ENCODE data around the gene DNTT. TPM values are rescaled to one million over a fixed set of nuclear protein-coding genes. Genes with fewer than 3 reads are reported as not detected.

The DNTT gene
- total and polyA plus RNA-seq, 2 experiments from 2014 or later, result not detected

DNA sequence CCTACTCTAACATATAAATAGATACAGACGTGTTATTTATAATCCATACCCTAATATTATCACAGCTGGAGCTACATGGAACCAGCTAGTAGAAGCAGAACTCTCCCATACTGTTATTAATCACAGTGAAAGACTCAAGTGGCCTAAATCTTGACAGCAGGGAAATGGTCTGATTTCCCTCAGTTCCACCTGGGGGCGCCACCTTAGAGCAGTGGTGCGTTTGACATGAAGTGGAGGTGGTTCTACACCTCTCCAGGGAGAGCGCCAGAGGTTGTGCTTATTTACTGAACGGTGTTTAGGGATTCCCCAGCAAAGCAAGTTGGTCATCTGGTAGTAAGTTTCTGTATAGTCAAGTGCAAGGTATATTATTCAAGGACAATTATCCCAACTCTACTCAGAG, 17.6 kb downstream of the DNTT start:
- 0 out of 2 replicates have a peak, but pooled peaks cover 5% of the 10 kb centered on the region for H3K27me3 ChIP-seq (replicated peaks; ENCODE audit: insufficient read depth)
- 23% methylated on average over 5 of the region's 5 CpGs for WGBS, 2 experiments (ENCODE audit: low coverage in 1 of 2, low lambda C conversion rate in 2 of 2, missing lambda C conversion rate in 2 of 2)
- TF ChIP-seq EZH2phosphoT487 (IDR thresholded peaks at IDR 0.05; ENCODE audit: insufficient read depth, low read depth) (no peak), EZH2 (IDR thresholded peaks at IDR 0.05; ENCODE audit: insufficient read depth, poor library complexity, severe bottlenecking) (no peak)
- no peak for DNase-seq
- H4K20me1 ChIP-seq (ENCODE audit: insufficient read depth), result no peaks in the 10 kb centered on the region
- H3K9me3 ChIP-seq (ENCODE audit: low read depth), result no peaks in the 10 kb centered on the region
- no peak overlapping the region for H3K27ac ChIP-seq
- H3K9me2 ChIP-seq (ENCODE audit: insufficient read depth), result no peaks in the 10 kb centered on the region
- H3K36me3 ChIP-seq (ENCODE audit: low read depth), result no peaks in the 10 kb centered on the region
- no peaks in the 10 kb centered on the region for H3K4me1 ChIP-seq (ENCODE audit: insufficient read depth)
- no peak overlapping the region for H3K4me3 ChIP-seq
- in situ Hi-C loops (cut with MboI), result no loop called here
- H2AFZ ChIP-seq, result no peak overlapping the region
- H3K79me2 ChIP-seq (ENCODE audit: insufficient read depth), result no peaks in the 10 kb centered on the region
- no peak overlapping the region for H3K4me2 ChIP-seq (ENCODE audit: unreplicated experiment)
- H3K9ac ChIP-seq, result no peak overlapping the region
- no peaks in the 10 kb centered on the region for H3F3A ChIP-seq (ENCODE audit: insufficient read depth)

DNA sequence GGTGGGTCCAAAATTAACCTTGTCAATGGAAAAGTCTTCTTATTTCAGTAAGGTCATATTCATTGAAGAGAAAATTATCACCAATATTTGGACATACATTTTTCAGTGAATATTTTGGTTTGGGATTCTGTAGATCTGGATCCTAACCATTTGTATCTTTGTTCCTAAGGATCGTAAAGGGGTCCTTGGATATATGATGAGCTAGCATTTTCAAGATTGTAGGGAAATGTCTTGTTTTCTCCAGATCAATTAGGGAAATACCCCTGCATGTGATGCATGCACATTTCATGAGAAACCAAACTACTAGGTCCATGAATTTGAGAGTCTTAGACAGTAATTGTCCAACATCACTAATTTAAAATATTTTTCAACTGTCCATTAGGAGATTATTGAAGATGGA, 18.0 kb downstream of the DNTT start:
- 18 to 20% methylated on average over 1 of the region's 1 CpG for WGBS, 2 experiments (ENCODE audit: low coverage in 1 of 2, low lambda C conversion rate in 2 of 2, missing lambda C conversion rate in 2 of 2)
- TF ChIP-seq EZH2 (IDR thresholded peaks at IDR 0.05; ENCODE audit: insufficient read depth, poor library complexity, severe bottlenecking) (no peak), EZH2phosphoT487 (IDR thresholded peaks at IDR 0.05; ENCODE audit: insufficient read depth, low read depth) (no peak)
- Histone ChIP-seq H4K20me1 (ENCODE audit: insufficient read depth) (no peaks in the 10 kb centered on the region), H3K9ac (no peak overlapping the region), H2AFZ (no peak overlapping the region), H3K9me2 (ENCODE audit: insufficient read depth) (no peaks in the 10 kb centered on the region), H3K79me2 (ENCODE audit: insufficient read depth) (no peaks in the 10 kb centered on the region), H3K4me1 (ENCODE audit: insufficient read depth) (no peaks in the 10 kb centered on the region), H3F3A (ENCODE audit: insufficient read depth) (no peaks in the 10 kb centered on the region), H3K9me3 (ENCODE audit: low read depth) (no peaks in the 10 kb centered on the region), H3K4me3 (no peak overlapping the region), H3K4me2 (ENCODE audit: unreplicated experiment) (no peak overlapping the region), H3K27ac (no peak overlapping the region), H3K27me3 (replicated peaks; ENCODE audit: insufficient read depth) (peaks cover 5% of the 10 kb centered on the region; the same call in 1 of the 2 replicates), H3K36me3 (ENCODE audit: low read depth) (no peaks in the 10 kb centered on the region)
- DNase-seq, result no peak
- in situ Hi-C loops (cut with MboI), result no loop called here

DNA sequence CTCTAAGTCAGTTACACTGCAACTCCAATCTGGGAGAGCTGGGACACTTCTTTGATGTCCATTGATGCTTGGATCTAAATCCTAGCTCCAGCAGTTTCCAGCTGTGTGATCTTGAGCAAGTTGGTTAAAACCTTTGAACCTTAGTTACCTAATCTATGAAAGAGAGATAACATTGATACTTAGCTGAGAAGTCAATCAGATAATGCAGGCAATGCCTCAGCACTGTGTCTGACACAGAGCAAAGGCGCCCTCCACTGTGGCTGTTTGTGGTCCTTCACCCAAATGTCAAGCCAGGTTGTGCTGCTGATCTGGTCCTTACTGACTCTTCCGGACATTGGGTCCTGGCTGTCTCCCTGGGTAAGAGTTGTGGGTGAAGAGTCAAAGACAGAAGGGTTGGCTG, 20.2 kb downstream of the DNTT start:
- Histone ChIP-seq H3K9me2 (ENCODE audit: insufficient read depth) (no peaks in the 10 kb centered on the region), H3K4me3 (no peak overlapping the region), H3K4me2 (ENCODE audit: unreplicated experiment) (no peak overlapping the region), H2AFZ (no peak overlapping the region), H3K36me3 (ENCODE audit: low read depth) (no peaks in the 10 kb centered on the region), H3K79me2 (ENCODE audit: insufficient read depth) (no peaks in the 10 kb centered on the region), H3K9ac (no peak overlapping the region), H4K20me1 (ENCODE audit: insufficient read depth) (no peaks in the 10 kb centered on the region), H3F3A (ENCODE audit: insufficient read depth) (no peaks in the 10 kb centered on the region), H3K27ac (no peak overlapping the region), H3K9me3 (ENCODE audit: low read depth) (no peaks in the 10 kb centered on the region), H3K27me3 (replicated peaks; ENCODE audit: insufficient read depth) (peaks cover 12% of the 10 kb centered on the region; the same call in 1 of the 2 replicates), H3K4me1 (ENCODE audit: insufficient read depth) (no peaks in the 10 kb centered on the region)
- in situ Hi-C loops (cut with MboI), result no loop called here
- DNase-seq, result no peak
- 21 to 27% methylated on average over 2 of the region's 2 CpGs for WGBS, 2 experiments (ENCODE audit: low coverage in 1 of 2, low lambda C conversion rate in 2 of 2, missing lambda C conversion rate in 2 of 2)
- TF ChIP-seq EZH2 (IDR thresholded peaks at IDR 0.05; ENCODE audit: insufficient read depth, poor library complexity, severe bottlenecking), result no peak
- TF ChIP-seq EZH2phosphoT487 (IDR thresholded peaks at IDR 0.05; ENCODE audit: insufficient read depth, low read depth), result no peak

DNA sequence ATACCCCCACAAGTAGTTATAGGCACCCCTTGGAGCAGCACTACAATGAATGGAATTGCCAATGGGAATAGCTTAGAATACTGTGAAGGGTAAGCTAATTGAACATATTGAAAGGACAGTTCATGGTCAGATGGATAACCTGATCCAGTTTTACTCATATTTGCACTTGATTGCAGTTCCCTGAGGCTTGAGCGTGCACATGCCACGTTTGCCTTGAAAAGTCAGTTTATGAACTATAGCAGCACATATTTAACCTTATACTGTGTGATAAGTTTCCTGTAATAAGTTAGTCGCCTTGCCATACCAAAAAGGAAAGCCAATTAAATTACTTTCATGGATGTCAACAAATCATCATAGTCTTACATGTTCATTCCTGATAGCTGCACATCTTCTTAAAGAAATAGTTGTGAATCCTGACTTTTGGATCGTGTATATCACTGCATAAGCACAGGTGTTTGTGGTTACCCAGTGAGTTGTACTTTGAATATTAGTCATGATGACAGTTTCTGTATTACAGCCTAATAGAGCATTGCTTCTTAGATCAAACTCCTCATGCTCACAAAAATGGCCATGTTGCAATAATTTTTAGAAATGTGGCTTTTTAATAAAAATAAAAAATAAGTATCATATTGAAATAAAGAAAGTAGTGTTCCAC, 21.6 kb downstream of the DNTT start:
- no peak for DNase-seq
- H3K79me2 ChIP-seq (ENCODE audit: insufficient read depth), result no peaks in the 10 kb centered on the region
- H3K27ac ChIP-seq, result no peak overlapping the region
- no peaks in the 10 kb centered on the region for H3K9me2 ChIP-seq (ENCODE audit: insufficient read depth)
- no peak overlapping the region for H3K4me2 ChIP-seq (ENCODE audit: unreplicated experiment)
- no peaks in the 10 kb centered on the region for H3K4me1 ChIP-seq (ENCODE audit: insufficient read depth)
- WGBS, 2 experiments (ENCODE audit: low coverage in 1 of 2, low lambda C conversion rate in 2 of 2, missing lambda C conversion rate in 2 of 2), result 24 to 33% methylated on average over 4 of the region's 4 CpGs
- H3K9me3 ChIP-seq (ENCODE audit: low read depth), result no peaks in the 10 kb centered on the region
- H3K9ac ChIP-seq, result no peak overlapping the region
- in situ Hi-C loops (cut with MboI), result no loop called here
- H3K36me3 ChIP-seq (ENCODE audit: low read depth), result no peaks in the 10 kb centered on the region
- H3K4me3 ChIP-seq, result no peak overlapping the region
- peaks cover 12% of the 10 kb centered on the region; the same call in 1 of the 2 replicates for H3K27me3 ChIP-seq (replicated peaks; ENCODE audit: insufficient read depth)
- H4K20me1 ChIP-seq (ENCODE audit: insufficient read depth), result no peaks in the 10 kb centered on the region
- TF ChIP-seq EZH2 (IDR thresholded peaks at IDR 0.05; ENCODE audit: insufficient read depth, poor library complexity, severe bottlenecking) (no peak), EZH2phosphoT487 (IDR thresholded peaks at IDR 0.05; ENCODE audit: insufficient read depth, low read depth) (no peak)
- no peak overlapping the region for H2AFZ ChIP-seq
- H3F3A ChIP-seq (ENCODE audit: insufficient read depth), result no peaks in the 10 kb centered on the region

All from GM23248 (cell line).